SH-SY5Y (cell line): ENCODE data around the gene KIF9.

Experiments
- GATA2 ChIP-seq: IDR thresholded peaks from 2 replicates; pipeline ENCODE4 v1.6.1; 2011; ENCODE audit warnings: mild to moderate bottlenecking, low read depth, low read length
- GATA3 ChIP-seq: IDR thresholded peaks from 2 replicates; pipeline ENCODE4 v1.6.1; 2011; ENCODE audit warnings: low read depth, mild to moderate bottlenecking, low read length, moderate library complexity

DNA sequence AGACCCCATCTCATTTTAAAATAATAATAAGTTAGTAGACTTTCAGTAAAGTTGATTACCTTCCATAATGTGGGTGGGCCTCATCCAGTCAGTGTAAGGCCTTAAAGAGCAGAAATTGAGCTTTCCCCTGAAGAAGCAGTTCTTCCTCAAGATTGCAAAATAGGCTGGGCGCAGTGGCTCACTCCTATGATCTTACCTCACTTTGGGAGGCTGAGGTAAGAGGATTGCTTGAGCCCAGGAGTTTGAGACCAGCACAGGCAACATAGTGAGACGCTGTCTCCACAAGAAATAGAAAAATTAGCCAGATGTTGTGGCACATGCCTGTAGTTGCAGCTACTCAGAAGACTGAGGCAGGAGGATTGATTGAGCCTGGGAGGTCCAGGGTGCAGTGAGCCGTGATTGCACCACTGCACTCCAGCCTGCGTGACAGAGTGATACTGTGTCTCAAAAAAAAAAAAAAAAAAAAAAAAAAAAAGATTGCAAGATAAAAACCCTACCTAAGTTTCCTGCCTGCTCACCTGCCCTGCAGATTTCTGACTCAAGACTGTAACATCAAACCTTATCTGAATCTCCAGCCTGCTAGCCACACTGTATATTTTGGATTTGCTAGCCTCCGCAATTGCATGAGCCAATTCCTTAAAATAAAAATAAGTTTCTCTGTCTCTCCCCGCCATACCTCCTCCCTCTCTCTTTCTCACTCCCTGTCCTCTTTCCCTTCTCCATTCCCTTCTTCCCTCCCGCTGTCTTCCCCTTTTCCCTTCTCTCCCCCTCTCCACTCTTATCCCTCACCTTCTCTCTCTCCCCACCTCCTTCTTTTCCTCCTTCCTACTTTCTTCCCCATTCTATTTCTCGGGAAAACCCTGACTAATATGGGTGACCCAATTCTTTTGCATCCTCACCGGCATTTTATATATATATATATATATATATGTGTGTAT lies 17.1 kb upstream of the KIF9 start:
- no peak for TF ChIP-seq GATA2
- TF ChIP-seq GATA3: no peak
